K562 (cell line): ENCODE data around the gene SLC34A3. TPM values are rescaled to one million over a fixed set of nuclear protein-coding genes. Genes with fewer than 3 reads are reported as not detected.
A peak's percentile ranks its signal among the peaks of the same experiment; 100 is the strongest.

Source experiments
- CHD7 ChIP-seq: fragments of 200-600 bp; sonication (generic); IDR thresholded peaks from one replicate; pipeline ENCODE4 v1.6.1; 2012; ENCODE audit warnings: mild to moderate bottlenecking, low read depth, low read length, inconsistent platforms
- CTBP1 ChIP-seq: fragments of 450-650 bp; IDR thresholded peaks from 2 replicates; pipeline ENCODE4 v1.6.1; 2016; ENCODE audit warnings: borderline replicate concordance
- NONO ChIP-seq, 2 experiments: fragments of 200-400 bp in 1 of 2; fragments of 450-650 bp in 1 of 2; formaldehyde crosslinking in 1 of 2; IDR thresholded peaks; 2 replicates each; pipeline ENCODE4 v1.6.1; 2017; ENCODE audit warnings: low read depth in 2 of 2, mild to moderate bottlenecking in 2 of 2, moderate library complexity in 2 of 2, low read length in 1 of 2
- POLR3G ChIP-seq: IDR thresholded peaks from 2 replicates; pipeline ENCODE4 v1.6.1; 2011; ENCODE audit not compliant: insufficient read length, insufficient replicate concordance; ENCODE audit errors: extremely low read depth
- polyA plus RNA-seq, 8 experiments: library from polyadenylated mRNA; depleted of rRNA in 4 of 8; stranded (reverse) in 5 of 8; unstranded in 3 of 8; fragments of >200 nt; fragmentation: Nextera tagmentation in 2 of 8; fragmentation: Illumina TruSeq in 1 of 8; extraction: Ambion mirVana in 2 of 8; extraction: Trizol in 1 of 8; gene quantifications; 2 replicates each; pipeline versions ENCODE4 v1.2.1 to v1.2.3, GENCODE V29; 2011 to 2014; ENCODE audit warnings: inconsistent platforms in 1 of 8, missing spikeins in 1 of 8
- total RNA-seq, 7 experiments: library from RNA; depleted of rRNA in 6 of 7; stranded (reverse); fragments of >200 nt in 6 of 7; fragmentation: Illumina TruSeq in 2 of 7; extraction: Trizol in 2 of 7; gene quantifications; 2 replicates each; pipeline versions ENCODE4 v1.2.1 to v1.2.3, GENCODE V29; 2011 to 2021; ENCODE audit warnings: low replicate concordance in 1 of 7
- TF ChIP-seq, protein P1 (sequence below): fragments of 250-450 bp; sonication (Bioruptor Pico); IDR thresholded peaks from 2 replicates; pipeline ENCODE4 v1.8.0; 2022; ENCODE audit warnings: moderate library complexity, mild to moderate bottlenecking, inconsistent platforms
- TF ChIP-seq, protein P2 (sequence below): fragments of 450-650 bp; IDR thresholded peaks from 2 replicates; pipeline ENCODE4 v1.7.1; 2018; ENCODE audit warnings: mild to moderate bottlenecking, low read depth; ENCODE audit not compliant: partially characterized antibody

The SLC34A3 gene
- total and polyA plus RNA-seq, 9 of the 15 experiments (the other 6 are each of a cell fraction or from before 2014, with no cell fraction given) = not detected

DNA sequence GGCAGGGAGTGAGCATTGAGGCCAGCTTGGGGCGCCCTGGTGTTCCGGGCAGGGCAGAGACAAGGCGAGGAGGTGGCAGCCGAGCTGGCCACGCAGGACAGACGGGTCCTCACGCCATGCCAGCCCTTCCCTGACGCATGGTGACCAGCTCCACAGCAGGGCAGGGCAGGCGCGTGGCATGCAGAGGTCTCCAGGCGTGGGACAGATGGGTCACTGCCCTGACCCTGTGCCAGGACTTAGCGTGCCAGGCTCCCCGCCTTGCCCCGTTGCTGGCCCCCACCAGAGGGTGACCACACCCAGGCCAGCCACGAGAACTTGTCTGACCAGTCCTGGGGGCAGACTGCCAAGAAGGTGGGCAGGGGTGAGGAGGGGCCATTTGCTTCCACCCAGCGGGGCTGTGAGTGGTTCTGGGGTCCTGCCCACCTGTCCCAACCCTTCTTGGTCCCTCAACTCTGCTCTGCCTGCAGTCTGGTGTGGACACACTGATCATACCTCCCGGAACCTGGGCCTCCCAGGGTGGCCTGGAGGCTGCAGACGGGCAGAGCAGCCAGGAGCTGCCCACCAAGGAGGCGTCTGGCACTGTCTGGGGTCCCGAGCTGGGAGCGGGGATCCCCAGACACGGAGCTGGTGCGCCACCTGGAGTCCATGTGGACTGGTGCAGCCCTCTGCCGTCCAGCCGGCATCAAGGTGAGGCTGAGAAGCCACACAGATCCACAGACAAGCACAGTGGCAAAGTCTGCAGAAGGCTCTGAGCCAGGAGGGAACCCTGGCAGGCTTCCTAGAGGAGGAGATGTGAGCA is 3.4 kb upstream of the SLC34A3 start, which contains the start of gene RNF224 (continued):
- TF ChIP-seq CHD7 = no peak
- no peak for TF ChIP-seq POLR3G
- peak; percentile 75; the same call in 1 of the 2 replicates for TF ChIP-seq CTBP1
- TF ChIP-seq, protein P1, sequence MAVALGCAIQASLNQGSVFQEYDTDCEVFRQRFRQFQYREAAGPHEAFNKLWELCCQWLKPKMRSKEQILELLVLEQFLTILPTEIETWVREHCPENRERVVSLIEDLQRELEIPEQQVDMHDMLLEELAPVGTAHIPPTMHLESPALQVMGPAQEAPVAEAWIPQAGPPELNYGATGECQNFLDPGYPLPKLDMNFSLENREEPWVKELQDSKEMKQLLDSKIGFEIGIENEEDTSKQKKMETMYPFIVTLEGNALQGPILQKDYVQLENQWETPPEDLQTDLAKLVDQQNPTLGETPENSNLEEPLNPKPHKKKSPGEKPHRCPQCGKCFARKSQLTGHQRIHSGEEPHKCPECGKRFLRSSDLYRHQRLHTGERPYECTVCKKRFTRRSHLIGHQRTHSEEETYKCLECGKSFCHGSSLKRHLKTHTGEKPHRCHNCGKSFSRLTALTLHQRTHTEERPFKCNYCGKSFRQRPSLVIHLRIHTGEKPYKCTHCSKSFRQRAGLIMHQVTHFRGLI (CRISPR knock-in tag) = no peak
- peak in 1 of 2 experiments; percentile 17; a peak in 1 of 4 replicates for TF ChIP-seq NONO (IDR thresholded peaks at IDR 0.05; ENCODE audit: low read depth in 2 of 2, low read length in 1 of 2)
- TF ChIP-seq, protein P2, sequence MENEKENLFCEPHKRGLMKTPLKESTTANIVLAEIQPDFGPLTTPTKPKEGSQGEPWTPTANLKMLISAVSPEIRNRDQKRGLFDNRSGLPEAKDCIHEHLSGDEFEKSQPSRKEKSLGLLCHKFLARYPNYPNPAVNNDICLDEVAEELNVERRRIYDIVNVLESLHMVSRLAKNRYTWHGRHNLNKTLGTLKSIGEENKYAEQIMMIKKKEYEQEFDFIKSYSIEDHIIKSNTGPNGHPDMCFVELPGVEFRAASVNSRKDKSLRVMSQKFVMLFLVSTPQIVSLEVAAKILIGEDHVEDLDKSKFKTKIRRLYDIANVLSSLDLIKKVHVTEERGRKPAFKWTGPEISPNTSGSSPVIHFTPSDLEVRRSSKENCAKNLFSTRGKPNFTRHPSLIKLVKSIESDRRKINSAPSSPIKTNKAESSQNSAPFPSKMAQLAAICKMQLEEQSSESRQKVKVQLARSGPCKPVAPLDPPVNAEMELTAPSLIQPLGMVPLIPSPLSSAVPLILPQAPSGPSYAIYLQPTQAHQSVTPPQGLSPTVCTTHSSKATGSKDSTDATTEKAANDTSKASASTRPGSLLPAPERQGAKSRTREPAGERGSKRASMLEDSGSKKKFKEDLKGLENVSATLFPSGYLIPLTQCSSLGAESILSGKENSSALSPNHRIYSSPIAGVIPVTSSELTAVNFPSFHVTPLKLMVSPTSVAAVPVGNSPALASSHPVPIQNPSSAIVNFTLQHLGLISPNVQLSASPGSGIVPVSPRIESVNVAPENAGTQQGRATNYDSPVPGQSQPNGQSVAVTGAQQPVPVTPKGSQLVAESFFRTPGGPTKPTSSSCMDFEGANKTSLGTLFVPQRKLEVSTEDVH = no peak
